ENCODE measurements around the gene ZNF358.

DNA sequence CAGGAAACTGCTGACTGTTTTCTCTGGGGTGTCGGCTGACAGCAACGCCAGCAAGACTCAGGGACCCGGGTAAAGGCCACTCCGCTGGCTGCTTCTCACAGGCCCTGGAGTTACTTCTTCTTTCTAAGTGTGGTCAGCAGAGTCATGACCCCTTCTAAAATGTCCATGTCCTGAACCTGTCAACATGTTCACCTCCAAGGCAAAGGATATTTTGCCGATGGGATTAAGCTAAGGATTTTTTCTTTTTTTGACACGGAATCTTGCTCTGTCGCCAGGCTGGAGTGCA is 35.0 kb upstream of the ZNF358 start:
- TF ChIP-seq, protein P1, sequence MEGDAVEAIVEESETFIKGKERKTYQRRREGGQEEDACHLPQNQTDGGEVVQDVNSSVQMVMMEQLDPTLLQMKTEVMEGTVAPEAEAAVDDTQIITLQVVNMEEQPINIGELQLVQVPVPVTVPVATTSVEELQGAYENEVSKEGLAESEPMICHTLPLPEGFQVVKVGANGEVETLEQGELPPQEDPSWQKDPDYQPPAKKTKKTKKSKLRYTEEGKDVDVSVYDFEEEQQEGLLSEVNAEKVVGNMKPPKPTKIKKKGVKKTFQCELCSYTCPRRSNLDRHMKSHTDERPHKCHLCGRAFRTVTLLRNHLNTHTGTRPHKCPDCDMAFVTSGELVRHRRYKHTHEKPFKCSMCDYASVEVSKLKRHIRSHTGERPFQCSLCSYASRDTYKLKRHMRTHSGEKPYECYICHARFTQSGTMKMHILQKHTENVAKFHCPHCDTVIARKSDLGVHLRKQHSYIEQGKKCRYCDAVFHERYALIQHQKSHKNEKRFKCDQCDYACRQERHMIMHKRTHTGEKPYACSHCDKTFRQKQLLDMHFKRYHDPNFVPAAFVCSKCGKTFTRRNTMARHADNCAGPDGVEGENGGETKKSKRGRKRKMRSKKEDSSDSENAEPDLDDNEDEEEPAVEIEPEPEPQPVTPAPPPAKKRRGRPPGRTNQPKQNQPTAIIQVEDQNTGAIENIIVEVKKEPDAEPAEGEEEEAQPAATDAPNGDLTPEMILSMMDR (IDR thresholded peaks at IDR 0.05 in 4 of 5, conservative IDR thresholded peaks at IDR 0.05 in 1 of 5): no peak
- TF ChIP-seq POLR2A (IDR thresholded peaks at IDR 0.05): no peak
